K562 treated with DMSO at 1 percent for 48 hours (cell line): ENCODE results near the gene MACIR. TPM values are rescaled to one million over a fixed set of nuclear protein-coding genes. Genes with fewer than 3 reads are reported as not detected.

Source experiments
- total RNA-seq: library from RNA; unstranded; fragments of 300-600 nt; gene quantifications from 2 replicates; pipeline ENCODE4 v1.2.3, GENCODE V29; 2022; ENCODE audit warnings: low replicate concordance; ENCODE audit errors: extremely low read depth

The MACIR gene
- total RNA-seq, result not detected in 2 replicates

GRCh38 chr5:103258368-103258956 is at the start of gene MACIR:
TSS of gene MACIR (plus strand) at chr5:103258763. CDS start at chr5:103275920, 17,157 bp downstream.

Other genes with a start within 250 kb of the MACIR start
- gene GIN1, start 138.6 kb upstream of the MACIR start, total RNA-seq, result not detected in 2 replicates
- not detected in 2 replicates for gene PPIP5K2, start 138.5 kb upstream of the MACIR start, total RNA-seq